ENCODE measurements around the gene SCGB2B2. TPM values are rescaled to one million over a fixed set of nuclear protein-coding genes. Genes with fewer than 3 reads are reported as not detected.

SCGB2B2 gene
- polyA plus RNA-seq, 1 donor (not counting 4 experiments of a cell fraction or from before 2014, with no cell fraction given), result 0.10 TPM

- peaks cover 9% of the 10 kb centered on the region for H3K4me1 ChIP-seq (ENCODE audit: control insufficient read depth, extremely low read depth, insufficient read depth, low read length)
- no peak overlapping the region for H2AFZ ChIP-seq (ENCODE audit: control insufficient read depth, low read length)
- no peaks in the 10 kb centered on the region for H4K20me1 ChIP-seq (ENCODE audit: control insufficient read depth, extremely low read depth, insufficient read depth, low read length)
- peaks cover 14% of the 10 kb centered on the region for H3K79me2 ChIP-seq (ENCODE audit: control insufficient read depth, insufficient read depth, low read length)
- H3K36me3 ChIP-seq (ENCODE audit: control insufficient read depth in 2 of 2, extremely low read depth in 1 of 2, insufficient read depth in 2 of 2, low read length in 2 of 2), result peaks cover 0 to 12% of the 10 kb centered on the region in 2 experiments
- TF ChIP-seq, protein P1, sequence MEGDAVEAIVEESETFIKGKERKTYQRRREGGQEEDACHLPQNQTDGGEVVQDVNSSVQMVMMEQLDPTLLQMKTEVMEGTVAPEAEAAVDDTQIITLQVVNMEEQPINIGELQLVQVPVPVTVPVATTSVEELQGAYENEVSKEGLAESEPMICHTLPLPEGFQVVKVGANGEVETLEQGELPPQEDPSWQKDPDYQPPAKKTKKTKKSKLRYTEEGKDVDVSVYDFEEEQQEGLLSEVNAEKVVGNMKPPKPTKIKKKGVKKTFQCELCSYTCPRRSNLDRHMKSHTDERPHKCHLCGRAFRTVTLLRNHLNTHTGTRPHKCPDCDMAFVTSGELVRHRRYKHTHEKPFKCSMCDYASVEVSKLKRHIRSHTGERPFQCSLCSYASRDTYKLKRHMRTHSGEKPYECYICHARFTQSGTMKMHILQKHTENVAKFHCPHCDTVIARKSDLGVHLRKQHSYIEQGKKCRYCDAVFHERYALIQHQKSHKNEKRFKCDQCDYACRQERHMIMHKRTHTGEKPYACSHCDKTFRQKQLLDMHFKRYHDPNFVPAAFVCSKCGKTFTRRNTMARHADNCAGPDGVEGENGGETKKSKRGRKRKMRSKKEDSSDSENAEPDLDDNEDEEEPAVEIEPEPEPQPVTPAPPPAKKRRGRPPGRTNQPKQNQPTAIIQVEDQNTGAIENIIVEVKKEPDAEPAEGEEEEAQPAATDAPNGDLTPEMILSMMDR (optimal IDR thresholded peaks at IDR 0.05 in 1 of 3, IDR thresholded peaks at IDR 0.05 in 1 of 3, conservative IDR thresholded peaks at IDR 0.05 in 1 of 3; ENCODE audit: extremely low read depth in 1 of 3, insufficient read depth in 2 of 3, low read length in 3 of 3), result no peak
- no peak for TF ChIP-seq EZH2 (IDR thresholded peaks at IDR 0.05; ENCODE audit: low read length)
- no peak overlapping the region for H3K4me2 ChIP-seq (ENCODE audit: control insufficient read depth, extremely low read depth, insufficient read depth, low read depth, low read length)
- dilution Hi-C loops (cut with MboI; ENCODE audit: extremely low pct_ligation_motif_present, low sequenced_read_pairs), result no loop called here
- H3K9ac ChIP-seq (ENCODE audit: control insufficient read depth, extremely low read depth, insufficient read depth, low read length), result no peak overlapping the region
- DNase-seq (ENCODE audit: low read depth, low spot score), result no peak
- H3K27ac ChIP-seq (ENCODE audit: control insufficient read depth, insufficient read depth, low read length), result no peak overlapping the region
- FAIRE-seq, result no peak
- peaks cover 3% of the 10 kb centered on the region for H3K9me3 ChIP-seq (ENCODE audit: control insufficient read depth, low read depth, low read length)
- H3K4me3 ChIP-seq (ENCODE audit: control insufficient read depth in 2 of 3, extremely low read depth in 1 of 3, insufficient read depth in 2 of 3, low read depth in 1 of 3, low read length in 3 of 3), result no peak overlapping the region
- H3K27me3 ChIP-seq (ENCODE audit: control insufficient read depth, extremely low read depth, insufficient read depth, low read length), result no peaks in the 10 kb centered on the region
- no peaks in the 10 kb centered on the region for H3K9me1 ChIP-seq (ENCODE audit: control insufficient read depth, extremely low read depth, insufficient read depth, low read length)
Measured at GRCh38 chr19:34675250-34675649, 1.7 kb downstream of the SCGB2B2 start.

GRCh38 chr19:34673590-34673989 lies 3.4 kb downstream of the SCGB2B2 start:
- Histone ChIP-seq H4K20me1 (ENCODE audit: control insufficient read depth, extremely low read depth, insufficient read depth, low read length) (no peaks in the 10 kb centered on the region), H2AFZ (ENCODE audit: control insufficient read depth, low read length) (no peak overlapping the region), H3K9me3 (ENCODE audit: control insufficient read depth, low read depth, low read length) (no peaks in the 10 kb centered on the region), H3K36me3 (ENCODE audit: control insufficient read depth in 2 of 2, extremely low read depth in 1 of 2, insufficient read depth in 2 of 2, low read length in 2 of 2) (no peaks in the 10 kb centered on the region), H3K4me2 (ENCODE audit: control insufficient read depth, extremely low read depth, insufficient read depth, low read depth, low read length) (no peak overlapping the region), H3K27me3 (ENCODE audit: control insufficient read depth, extremely low read depth, insufficient read depth, low read length) (no peaks in the 10 kb centered on the region), H3K27ac (ENCODE audit: control insufficient read depth, insufficient read depth, low read length) (no peak overlapping the region), H3K4me1 (ENCODE audit: control insufficient read depth, extremely low read depth, insufficient read depth, low read length) (peaks cover 6% of the 10 kb centered on the region), H3K9ac (ENCODE audit: control insufficient read depth, extremely low read depth, insufficient read depth, low read length) (no peak overlapping the region), H3K4me3 (ENCODE audit: control insufficient read depth in 2 of 3, extremely low read depth in 1 of 3, insufficient read depth in 2 of 3, low read depth in 1 of 3, low read length in 3 of 3) (no peak overlapping the region), H3K9me1 (ENCODE audit: control insufficient read depth, extremely low read depth, insufficient read depth, low read length) (no peaks in the 10 kb centered on the region), H3K79me2 (ENCODE audit: control insufficient read depth, insufficient read depth, low read length) (peaks cover 2% of the 10 kb centered on the region)
- no peak for FAIRE-seq
- TF ChIP-seq, protein P1 (optimal IDR thresholded peaks at IDR 0.05 in 1 of 3, IDR thresholded peaks at IDR 0.05 in 1 of 3, conservative IDR thresholded peaks at IDR 0.05 in 1 of 3; ENCODE audit: extremely low read depth in 1 of 3, insufficient read depth in 2 of 3, low read length in 3 of 3), result no peak
- no peak for TF ChIP-seq EZH2 (IDR thresholded peaks at IDR 0.05; ENCODE audit: low read length)
- DNase-seq (ENCODE audit: low read depth, low spot score), result no peak
- dilution Hi-C loops (cut with MboI; ENCODE audit: extremely low pct_ligation_motif_present, low sequenced_read_pairs), result no loop called here

All from keratinocyte (primary cell).